H1 (cell line): Measurements from ENCODE around the gene FKRP. TPM values are rescaled to one million over a fixed set of nuclear protein-coding genes. Genes with fewer than 3 reads are reported as not detected.

Experiments used
- CTCF ChIA-PET: fragments of 300-600 bp; sonication (Branson Sonifier 250); formaldehyde crosslinking; loops from one replicate; lab custom pipeline; 2021; ENCODE audit not compliant: partially characterized antibody; lab: Charles Lee
- POLR2A ChIA-PET: fragments of 300-600 bp; sonication (Branson Sonifier 250); formaldehyde crosslinking; loops from one replicate; lab custom pipeline; 2021; ENCODE audit warnings: inconsistent platforms; ENCODE audit not compliant: partially characterized antibody; lab: Charles Lee
- DNase-seq, 2 experiments: peaks; one replicate each; pipeline versions ENCODE4 v3.0.0 to v3.0.0-alpha.2; 2010 to 2022; ENCODE audit warnings: low spot score in 2 of 2, low read depth in 1 of 2, mixed read lengths in 1 of 2
- FAIRE-seq: peaks from 2 replicates; lab custom pipeline; 2011; peaks lifted over from hg19 to GRCh38; lab: Jason Lieb, UNC
- H2AFZ ChIP-seq: 2 replicates; pipeline ENCODE4 v1.8.1; 2012; ENCODE audit warnings: low read length, inconsistent platforms
- H2AK5ac ChIP-seq: 2 replicates; pipeline ENCODE4 v1.6.1; 2013; ENCODE audit warnings: low read depth, low read length
- H2BK120ac ChIP-seq: replicated peaks from 2 replicates; pipeline ENCODE3; 2013; ENCODE audit warnings: low read depth, low read length, inconsistent platforms
- H2BK12ac ChIP-seq: 2 replicates; pipeline ENCODE4 v1.6.1; 2013; ENCODE audit warnings: low read depth, low read length
- H2BK15ac ChIP-seq: 2 replicates; pipeline ENCODE4 v1.6.1; 2013; ENCODE audit warnings: low read length
- H2BK20ac ChIP-seq: 2 replicates; pipeline ENCODE4 v1.6.1; 2013; ENCODE audit warnings: low read length
- H2BK5ac ChIP-seq: 2 replicates; pipeline ENCODE4 v1.6.1; 2013; ENCODE audit warnings: low read depth, low read length
- H3K14ac ChIP-seq: 2 replicates; pipeline ENCODE4 v1.6.1; 2013; ENCODE audit warnings: inconsistent platforms; ENCODE audit not compliant: insufficient read length
- H3K18ac ChIP-seq: 2 replicates; pipeline ENCODE4 v1.6.1; 2013; ENCODE audit warnings: low read length; ENCODE audit errors: extremely low read depth
- H3K23ac ChIP-seq: 2 replicates; pipeline ENCODE4 v1.6.1; 2013; ENCODE audit warnings: inconsistent platforms; ENCODE audit not compliant: insufficient read length
- H3K23me2 ChIP-seq: 2 replicates; pipeline ENCODE4 v1.6.1; 2013; ENCODE audit warnings: low read depth, low read length
- H3K27ac ChIP-seq: 2 replicates; pipeline ENCODE4 v1.6.1; 2011; ENCODE audit warnings: low read depth, low read length, inconsistent platforms
- H3K27me3 ChIP-seq, 4 experiments: replicated peaks in 1 of 4; 1 replicate in 1 of 4; 2 replicates in 3 of 4; pipeline versions ENCODE4 v1.6.1 to v1.8.1; 2011 to 2013; ENCODE audit warnings: low read length in 3 of 4, mild to moderate bottlenecking in 3 of 4, inconsistent platforms in 2 of 4, mixed read lengths in 2 of 4, moderate library complexity in 1 of 4; ENCODE audit not compliant: control insufficient read depth in 3 of 4, insufficient read depth in 3 of 4; ENCODE audit errors: extremely low read depth in 1 of 4
- H3K36me3 ChIP-seq, 4 experiments: 2 replicates each; pipeline versions ENCODE4 v1.6.1 to v1.8.1; 2011 to 2013; ENCODE audit warnings: mild to moderate bottlenecking in 4 of 4, low read length in 3 of 4, moderate library complexity in 2 of 4, control low read depth in 1 of 4, inconsistent platforms in 1 of 4; ENCODE audit not compliant: insufficient read depth in 4 of 4, control insufficient read depth in 2 of 4
- H3K4ac ChIP-seq: replicated peaks from 2 replicates; pipeline ENCODE3; 2013; ENCODE audit warnings: low read length, low read depth, mixed read lengths, inconsistent platforms; ENCODE audit not compliant: insufficient read length
- H3K4me1 ChIP-seq, 4 experiments: replicated peaks in 1 of 4; 1 replicate in 1 of 4; 2 replicates in 3 of 4; pipeline versions ENCODE4 v1.6.1 to v1.8.1; 2011 to 2013; ENCODE audit warnings: low read length in 3 of 4, inconsistent platforms in 2 of 4, mixed read lengths in 1 of 4; ENCODE audit not compliant: insufficient read depth in 4 of 4, control insufficient read depth in 3 of 4
- H3K4me2 ChIP-seq, 2 experiments: 2 replicates each; pipeline versions ENCODE4 v1.6.1 to v1.8.1; 2011 to 2013; ENCODE audit warnings: low read depth in 2 of 2, low read length in 2 of 2, control low read depth in 1 of 2, inconsistent platforms in 1 of 2, mild to moderate bottlenecking in 1 of 2; ENCODE audit not compliant: insufficient read depth in 1 of 2
- H3K4me3 ChIP-seq, 4 experiments: fragments of 200-600, 300-600 bp in 1 of 4; sonication (generic), shearing (Covaris generic), sonication (Bioruptor Twin) in 1 of 4; 2 replicates each; pipeline versions ENCODE4 v1.5.1 to v1.8.1; 2011 to 2016; ENCODE audit warnings: low read length in 4 of 4, low read depth in 3 of 4, control low read depth in 2 of 4, inconsistent platforms in 2 of 4, mild to moderate bottlenecking in 2 of 4, mixed read lengths in 1 of 4, moderate library complexity in 1 of 4; ENCODE audit not compliant: insufficient read depth in 2 of 4; ENCODE audit errors: extremely low read depth in 1 of 4
- H3K56ac ChIP-seq: replicated peaks from 2 replicates; pipeline ENCODE3; 2013; ENCODE audit warnings: low read depth, mild to moderate bottlenecking, mixed read lengths, low read length, inconsistent platforms; ENCODE audit not compliant: insufficient read length
- H3K79me1 ChIP-seq: 2 replicates; pipeline ENCODE4 v1.6.1; 2013; ENCODE audit warnings: low read depth, low read length, control low read depth
- H3K79me2 ChIP-seq, 2 experiments: 2 replicates each; pipeline versions ENCODE4 v1.6.1 to v1.8.1; 2012 to 2013; ENCODE audit warnings: low read length in 2 of 2, mild to moderate bottlenecking in 2 of 2, inconsistent platforms in 1 of 2; ENCODE audit not compliant: insufficient read depth in 2 of 2, control insufficient read depth in 1 of 2
- H3K9ac ChIP-seq, 4 experiments: replicated peaks in 1 of 4; 1 replicate in 1 of 4; 2 replicates in 3 of 4; pipeline versions ENCODE4 v1.6.1 to v1.8.1; 2011 to 2013; ENCODE audit warnings: low read depth in 3 of 4, low read length in 3 of 4, control low read depth in 2 of 4, mild to moderate bottlenecking in 2 of 4, moderate library complexity in 2 of 4, inconsistent platforms in 1 of 4; ENCODE audit errors: extremely low read depth in 1 of 4
- H3K9me3 ChIP-seq, 2 experiments: 2 replicates each; pipeline versions ENCODE4 v1.6.1 to v1.8.1; 2012 to 2013; ENCODE audit warnings: mild to moderate bottlenecking in 2 of 2, moderate library complexity in 2 of 2, control low read depth in 1 of 2, inconsistent platforms in 1 of 2, low read depth in 1 of 2, low read length in 1 of 2, mixed read lengths in 1 of 2; ENCODE audit not compliant: insufficient read depth in 2 of 2
- H4K20me1 ChIP-seq, 2 experiments: replicated peaks in 1 of 2; 2 replicates each; pipeline versions ENCODE3 to v1.8.1; 2011 to 2013; ENCODE audit warnings: inconsistent platforms in 2 of 2, low read length in 2 of 2, mild to moderate bottlenecking in 1 of 2; ENCODE audit not compliant: insufficient read depth in 2 of 2, control insufficient read depth in 1 of 2
- H4K5ac ChIP-seq: 2 replicates; pipeline ENCODE4 v1.6.1; 2013; ENCODE audit warnings: low read length, low read depth, mixed read lengths, inconsistent platforms; ENCODE audit not compliant: insufficient read length
- H4K8ac ChIP-seq: 2 replicates; pipeline ENCODE4 v1.8.0; 2013; ENCODE audit warnings: mild to moderate bottlenecking, moderate library complexity, low read length, inconsistent platforms; ENCODE audit not compliant: insufficient read depth; ENCODE audit errors: extremely low read depth
- H4K91ac ChIP-seq: replicated peaks from 2 replicates; pipeline ENCODE3; 2013; ENCODE audit warnings: low read length, mixed read lengths, inconsistent platforms; ENCODE audit not compliant: insufficient read length
- E2F6 ChIP-seq: IDR thresholded peaks from 2 replicates; pipeline ENCODE4 v1.6.1; 2012; ENCODE audit warnings: inconsistent platforms
- FOSL1 ChIP-seq: IDR thresholded peaks from 2 replicates; pipeline ENCODE4 v1.6.1; 2011; ENCODE audit warnings: mild to moderate bottlenecking, low read depth, low read length, moderate library complexity; ENCODE audit not compliant: insufficient read depth
- HDAC6 ChIP-seq: IDR thresholded peaks from one replicate; pipeline ENCODE4 v1.7.1; 2012; ENCODE audit warnings: low read depth, mild to moderate bottlenecking, inconsistent platforms, low read length, moderate library complexity
- PHF8 ChIP-seq: fragments of 200-600 bp; sonication (generic); conservative IDR thresholded peaks from 2 replicates; pipeline ENCODE4 v1.7.1; 2012; ENCODE audit warnings: low read depth, mild to moderate bottlenecking, inconsistent platforms, low read length, moderate library complexity
- RAD21 ChIP-seq, 2 experiments: IDR thresholded peaks in 1 of 2; conservative IDR thresholded peaks in 1 of 2; 2 replicates each; pipeline ENCODE4 v1.6.1; 2011; ENCODE audit warnings: low read depth in 2 of 2, low read length in 2 of 2, improper control_type of control experiment in 1 of 2, inconsistent platforms in 1 of 2, mild to moderate bottlenecking in 1 of 2, moderate library complexity in 1 of 2
- SAP30 ChIP-seq: fragments of 300-600 bp; sonication (generic); IDR thresholded peaks from 2 replicates; pipeline ENCODE4 v1.7.1; 2012; ENCODE audit warnings: low read length, moderate library complexity, mild to moderate bottlenecking, inconsistent platforms; ENCODE audit not compliant: insufficient read depth, insufficient replicate concordance
- TAF1 ChIP-seq: IDR thresholded peaks from 2 replicates; pipeline ENCODE4 v1.6.1; 2011; ENCODE audit warnings: mild to moderate bottlenecking, low read depth, low read length
- ZNF274 ChIP-seq: IDR thresholded peaks from 2 replicates; pipeline ENCODE4 v1.7.0; 2012; ENCODE audit warnings: low read length, borderline replicate concordance; ENCODE audit errors: extremely low read depth
- WGBS, 2 experiments: shearing (Covaris generic) in 1 of 2; methylation state at CpG; one replicate each; pipeline versions ENCODE4 v1.1.6 to v1.1.7; 2013 to 2015; ENCODE audit warnings: low lambda C conversion rate in 2 of 2, mixed read lengths in 2 of 2, inconsistent platforms in 1 of 2, low coverage in 1 of 2, missing lambda C conversion rate in 1 of 2; ENCODE audit not compliant: insufficient replicate concordance in 2 of 2, insufficient coverage in 1 of 2, insufficient read length in 1 of 2; ENCODE audit errors: extremely low coverage in 1 of 2, missing lambda C conversion rate in 1 of 2; 5-methylcytosine and 5-hydroxymethylcytosine counted together
- polyA plus RNA-seq, 7 experiments: library from polyadenylated mRNA; depleted of rRNA in 3 of 7; stranded (reverse) in 5 of 7; unstranded in 2 of 7; fragments of >200 nt in 5 of 7; fragments of 200-250 nt in 2 of 7; gene quantifications; 1 replicate in 5 of 7; 2 replicates in 1 of 7; 4 replicates in 1 of 7; pipeline versions ENCODE4 v1.2.1 to v1.2.3, GENCODE V29; 2011 to 2013; ENCODE audit warnings: missing spikeins in 2 of 7, mixed read lengths in 2 of 7
- total RNA-seq: library from RNA; stranded (reverse); fragmentation: NEBNext Ultra II Directional; extraction: Animal tissue kit (Norgen Biotek cat#: 25700); gene quantifications from 2 replicates; pipeline ENCODE4 v1.2.1, GENCODE V29; 2021

The FKRP gene
- total and polyA plus RNA-seq, 2 of the 8 experiments (the other 6 are each of a cell fraction or from before 2014, with no cell fraction given) = 17.1 to 24.4 TPM

GRCh38 chr19:46775642-46776258, 29.9 kb downstream of the FKRP start:
- H3K9ac ChIP-seq = no peak overlapping the region
- H4K91ac ChIP-seq = no peak overlapping the region
- no peak overlapping the region for H2BK120ac ChIP-seq
- H3K79me2 ChIP-seq = no peaks in the 10 kb centered on the region
- 83% methylated on average over 9 of the region's 11 CpGs; no CpG with 5 or more reads in 1 of the 2 experiments for WGBS, 2 experiments
- no peak overlapping the region for H3K23ac ChIP-seq
- H2BK15ac ChIP-seq = no peak overlapping the region
- H4K20me1 ChIP-seq = peaks cover 20 to 24% of the 10 kb centered on the region in 2 experiments
- no peak for FAIRE-seq
- H4K5ac ChIP-seq = no peak overlapping the region
- H3K9me3 ChIP-seq = no peaks in the 10 kb centered on the region
- H3K4me1 ChIP-seq = peaks cover 0 to 1% (median 0%) of the 10 kb centered on the region in 4 experiments; a peak in 1 of 7 replicates
- H3K27me3 ChIP-seq = no peaks in the 10 kb centered on the region
- no peak overlapping the region for H3K4ac ChIP-seq
- H3K36me3 ChIP-seq = peaks cover 24 to 68% (median 43%) of the 10 kb centered on the region in 4 experiments
- ChIA-PET CTCF (interaction anchor here (0.7 to 4.1 kb wide), 6 partner anchors 10 to 226 kb away, joined by 3 to 22 read pairs (median 3); no protein-coding TSS in a partner anchor), POLR2A (interaction anchor here (18.4 to 18.6 kb wide), 2 partner anchors 4 to 8 kb away, joined by 333 read pairs; partner anchors contain the start of gene SLC1A5)
- H2AK5ac ChIP-seq = no peak overlapping the region
- H3K79me1 ChIP-seq = peaks cover 3% of the 10 kb centered on the region; the same call in 1 of the 2 replicates
- H2BK12ac ChIP-seq = no peak overlapping the region
- H3K14ac ChIP-seq = no peak overlapping the region
- H3K18ac ChIP-seq = no peak overlapping the region
- H2AFZ ChIP-seq = no peak overlapping the region
- no peak for TF ChIP-seq FOSL1
- TF ChIP-seq ZNF274 = no peak
- TF ChIP-seq RAD21 (IDR thresholded peaks at IDR 0.05 in 1 of 2, conservative IDR thresholded peaks at IDR 0.05 in 1 of 2; ENCODE audit: low read depth in 2 of 2, low read length in 2 of 2) = no peak
- no peak for TF ChIP-seq HDAC6
- TF ChIP-seq E2F6 = no peak
- TF ChIP-seq TAF1 = no peak
- no peak for TF ChIP-seq PHF8
- no peak for TF ChIP-seq SAP30
- H3K4me3 ChIP-seq = no peak overlapping the region
- no peak overlapping the region for H2BK5ac ChIP-seq
- no peak overlapping the region for H3K4me2 ChIP-seq
- no peak overlapping the region for H3K27ac ChIP-seq
- no peak for DNase-seq
- H4K8ac ChIP-seq = no peak overlapping the region
- no peaks in the 10 kb centered on the region for H3K23me2 ChIP-seq
- H3K56ac ChIP-seq = no peak overlapping the region
- H2BK20ac ChIP-seq = no peak overlapping the region
